Osteocyte (in vitro differentiated cells): Measurements from ENCODE around the gene CSRP1. TPM values are rescaled to one million over a fixed set of nuclear protein-coding genes. Genes with fewer than 3 reads are reported as not detected.
A peak's percentile ranks its signal among the peaks of the same experiment; 100 is the strongest.

Experiments
- DNase-seq: peaks from one replicate; pipeline ENCODE4 v3.0.0; 2021; ENCODE audit warnings: mixed read lengths; ENCODE audit not compliant: unreplicated experiment; ENCODE audit errors: extremely low spot score
- H3K27ac Mint-ChIP-seq: one replicate; pipeline ENCODE4 v1.8.0; 2021; ENCODE audit warnings: mild to moderate bottlenecking, mixed read lengths; ENCODE audit not compliant: unreplicated experiment
- H3K27me3 Mint-ChIP-seq: one replicate; pipeline ENCODE4 v1.8.0; 2021; ENCODE audit warnings: mixed read lengths; ENCODE audit not compliant: unreplicated experiment
- H3K36me3 Mint-ChIP-seq: one replicate; pipeline ENCODE4 v1.8.0; 2021; ENCODE audit warnings: mixed read lengths; ENCODE audit not compliant: unreplicated experiment
- H3K4me1 Mint-ChIP-seq: one replicate; pipeline ENCODE4 v1.8.0; 2021; ENCODE audit warnings: mixed read lengths; ENCODE audit not compliant: unreplicated experiment
- H3K4me3 Mint-ChIP-seq: one replicate; pipeline ENCODE4 v1.8.0; 2021; ENCODE audit warnings: mild to moderate bottlenecking, moderate library complexity, mixed read lengths; ENCODE audit not compliant: unreplicated experiment
- H3K9me3 Mint-ChIP-seq: one replicate; pipeline ENCODE4 v1.8.0; 2021; ENCODE audit warnings: mixed read lengths; ENCODE audit not compliant: unreplicated experiment
- CTCF ChIP-seq: fragments of 200-600 bp; sonication (generic); IDR thresholded peaks from 2 replicates; pipeline ENCODE4 v1.5.0; 2021; ENCODE audit warnings: antibody characterized with exemption, mild to moderate bottlenecking, moderate library complexity
- total RNA-seq: library from RNA; stranded (reverse); gene quantifications from 2 replicates; pipeline ENCODE4 v1.2.1, GENCODE V29; 2021

CSRP1 gene
- total RNA-seq, 1 donor from 2014 or later, result 0.56 TPM

- peak; percentile 92 for DNase-seq
- no peaks in the 10 kb centered on the region for H3K27me3 Mint-ChIP-seq
- peaks cover 58% of the 10 kb centered on the region for H3K4me1 Mint-ChIP-seq
- no peak overlapping the region for H3K4me3 Mint-ChIP-seq
- H3K9me3 Mint-ChIP-seq, result no peaks in the 10 kb centered on the region
- no peak for TF ChIP-seq CTCF
- H3K27ac Mint-ChIP-seq, result peak overlapping the region; percentile 93
- peaks cover 16% of the 10 kb centered on the region for H3K36me3 Mint-ChIP-seq
Observed at GRCh38 chr1:201461645-201462441, 45.1 kb downstream of the CSRP1 start.

GRCh38 chr1:201460814-201461644 lies 45.9 kb downstream of the CSRP1 start:
- Mint-ChIP-seq H3K4me1 (peaks cover 55% of the 10 kb centered on the region), H3K9me3 (no peaks in the 10 kb centered on the region), H3K36me3 (peaks cover 16% of the 10 kb centered on the region), H3K27me3 (no peaks in the 10 kb centered on the region), H3K27ac (peak overlapping the region; percentile 93), H3K4me3 (no peak overlapping the region)
- TF ChIP-seq CTCF, result no peak
- DNase-seq, result no peak

DNA sequence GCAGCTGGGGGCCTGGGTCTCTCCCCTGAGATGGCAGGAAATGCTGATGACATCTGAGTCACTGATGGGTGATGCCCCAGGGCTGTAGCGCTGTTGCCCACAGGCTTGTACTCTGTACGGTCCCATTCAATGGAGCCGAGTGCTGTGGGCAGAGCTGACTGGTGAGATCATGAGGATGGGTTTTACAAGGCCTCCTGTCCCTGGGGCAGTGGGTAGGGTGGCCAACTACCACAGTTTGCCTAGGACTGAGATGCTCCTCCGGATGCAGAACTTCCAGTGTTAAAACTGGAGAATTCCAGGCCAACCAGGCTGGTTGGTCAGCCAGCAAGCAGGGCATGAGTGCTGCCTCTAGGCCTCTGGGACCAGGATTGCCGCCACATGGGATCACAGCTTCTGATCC lies 47.1 kb downstream of the CSRP1 start:
- no peak for DNase-seq
- no peak overlapping the region for H3K4me3 Mint-ChIP-seq
- no peaks in the 10 kb centered on the region for H3K9me3 Mint-ChIP-seq
- H3K4me1 Mint-ChIP-seq, result peaks cover 49% of the 10 kb centered on the region
- H3K36me3 Mint-ChIP-seq, result peaks cover 8% of the 10 kb centered on the region
- H3K27me3 Mint-ChIP-seq, result no peaks in the 10 kb centered on the region
- H3K27ac Mint-ChIP-seq, result no peak overlapping the region
- TF ChIP-seq CTCF, result no peak

GRCh38 chr1:201459052-201459451 lies 47.9 kb downstream of the CSRP1 start:
- H3K27me3 Mint-ChIP-seq, result no peaks in the 10 kb centered on the region
- H3K4me3 Mint-ChIP-seq, result no peak overlapping the region
- peaks cover 2% of the 10 kb centered on the region for H3K36me3 Mint-ChIP-seq
- DNase-seq, result no peak
- H3K27ac Mint-ChIP-seq, result no peak overlapping the region
- peaks cover 49% of the 10 kb centered on the region for H3K4me1 Mint-ChIP-seq
- H3K9me3 Mint-ChIP-seq, result no peaks in the 10 kb centered on the region
- TF ChIP-seq CTCF, result no peak

GRCh38 chr1:201457508-201457960 lies 49.4 kb downstream of the CSRP1 start:
- Mint-ChIP-seq H3K4me1 (peaks cover 38% of the 10 kb centered on the region), H3K4me3 (no peak overlapping the region), H3K27me3 (no peaks in the 10 kb centered on the region), H3K36me3 (no peaks in the 10 kb centered on the region), H3K9me3 (no peaks in the 10 kb centered on the region), H3K27ac (no peak overlapping the region)
- TF ChIP-seq CTCF, result no peak
- no peak for DNase-seq
